ENCODE measurements around the gene FBXW7. TPM values are rescaled to one million over a fixed set of nuclear protein-coding genes. Genes with fewer than 3 reads are reported as not detected.
"Not testable (repeated sequence)": the region's sequence is repeated elsewhere in the genome, so short reads cannot be mapped to it uniquely, and the experiment has no call there.

Gene FBXW7
- total RNA-seq, 2 donors from 2014 or later = 37.4 to 39.6 TPM

- no peaks in the 10 kb centered on the region for H3K27me3 Mint-ChIP-seq
Observed at GRCh38 chr4:152564336-152564735, 28.4 kb upstream of the FBXW7 start.

GRCh38 chr4:152563209-152563608 is 27.3 kb upstream of the FBXW7 start:
- no peaks in the 10 kb centered on the region for H3K27me3 Mint-ChIP-seq
- H3K4me3 Mint-ChIP-seq = no peak overlapping the region
- no peaks in the 10 kb centered on the region for H3K4me1 Mint-ChIP-seq
- no peak overlapping the region for H3K27ac Mint-ChIP-seq
- ATAC-seq (replicated peaks) = no peak
- H3K36me3 Mint-ChIP-seq (ENCODE audit: low read depth) = no peaks in the 10 kb centered on the region
- no peaks in the 10 kb centered on the region for H3K9me3 Mint-ChIP-seq

More at GRCh38 chr4:152564336-152564735, 28.4 kb upstream of the FBXW7 start:
- Mint-ChIP-seq H3K36me3 (ENCODE audit: low read depth) (no peaks in the 10 kb centered on the region), H3K4me1 (no peaks in the 10 kb centered on the region), H3K9me3 (no peaks in the 10 kb centered on the region), H3K4me3 (no peak overlapping the region), H3K27ac (no peak overlapping the region)
- ATAC-seq (replicated peaks) = no peak

- Mint-ChIP-seq H3K36me3 (ENCODE audit: low read depth) (no peaks in the 10 kb centered on the region), H3K9me3 (no peaks in the 10 kb centered on the region), H3K27ac (no peak overlapping the region), H3K4me3 (no peak overlapping the region), H3K27me3 (no peaks in the 10 kb centered on the region), H3K4me1 (peaks cover 17% of the 10 kb centered on the region)
- no peak for ATAC-seq (replicated peaks)
Observed at GRCh38 chr4:152559641-152560040, 23.7 kb upstream of the FBXW7 start.

- Mint-ChIP-seq H3K27me3 (no peaks in the 10 kb centered on the region), H3K36me3 (ENCODE audit: low read depth) (no peaks in the 10 kb centered on the region), H3K27ac (no peak overlapping the region), H3K4me3 (no peak overlapping the region), H3K4me1 (peaks cover 29% of the 10 kb centered on the region), H3K9me3 (no peaks in the 10 kb centered on the region)
- no peak for ATAC-seq (replicated peaks)
Observed at GRCh38 chr4:152558396-152558795, 22.5 kb upstream of the FBXW7 start.

- H3K4me1 Mint-ChIP-seq = peaks cover 34% of the 10 kb centered on the region
- H3K9me3 Mint-ChIP-seq = no peaks in the 10 kb centered on the region
- H3K36me3 Mint-ChIP-seq (ENCODE audit: low read depth) = no peaks in the 10 kb centered on the region
- H3K27ac Mint-ChIP-seq = peak overlapping the region; percentile 93
- ATAC-seq (replicated peaks) = no peak
- no peaks in the 10 kb centered on the region for H3K27me3 Mint-ChIP-seq
- peak overlapping the region; percentile 72 for H3K4me3 Mint-ChIP-seq
Observed at GRCh38 chr4:152556834-152557233, 20.9 kb upstream of the FBXW7 start.

GRCh38 chr4:152556283-152556682 is 20.4 kb upstream of the FBXW7 start:
- H3K4me3 Mint-ChIP-seq = peak overlapping the region; percentile 72
- H3K4me1 Mint-ChIP-seq = peaks cover 34% of the 10 kb centered on the region
- H3K36me3 Mint-ChIP-seq (ENCODE audit: low read depth) = no peaks in the 10 kb centered on the region
- no peaks in the 10 kb centered on the region for H3K9me3 Mint-ChIP-seq
- peak overlapping the region; percentile 93 for H3K27ac Mint-ChIP-seq
- no peak for ATAC-seq (replicated peaks)
- H3K27me3 Mint-ChIP-seq = no peaks in the 10 kb centered on the region

- peak overlapping the region; percentile 78 for H3K4me3 Mint-ChIP-seq
- H3K4me1 Mint-ChIP-seq = peaks cover 34% of the 10 kb centered on the region
- peak overlapping the region; percentile 93 for H3K27ac Mint-ChIP-seq
- no peaks in the 10 kb centered on the region for H3K36me3 Mint-ChIP-seq (ENCODE audit: low read depth)
- H3K27me3 Mint-ChIP-seq = no peaks in the 10 kb centered on the region
- ATAC-seq (replicated peaks) = no peak
- H3K9me3 Mint-ChIP-seq = no peaks in the 10 kb centered on the region
Observed at GRCh38 chr4:152554742-152555141, 18.9 kb upstream of the FBXW7 start.

- H3K4me1 Mint-ChIP-seq = peaks cover 26% of the 10 kb centered on the region
- not testable (repeated sequence) for H3K36me3 Mint-ChIP-seq (ENCODE audit: low read depth); H3K27me3 Mint-ChIP-seq; H3K27ac Mint-ChIP-seq; H3K4me3 Mint-ChIP-seq; ATAC-seq (replicated peaks); H3K9me3 Mint-ChIP-seq
Observed at GRCh38 chr4:152550687-152551086, 14.8 kb upstream of the FBXW7 start.

GRCh38 chr4:152545088-152545487 is 9.2 kb upstream of the FBXW7 start:
- ATAC-seq (replicated peaks) = no peak
- H3K27me3 Mint-ChIP-seq = no peaks in the 10 kb centered on the region
- peaks cover 5% of the 10 kb centered on the region for H3K4me1 Mint-ChIP-seq
- peaks cover 6% of the 10 kb centered on the region for H3K36me3 Mint-ChIP-seq (ENCODE audit: low read depth)
- H3K9me3 Mint-ChIP-seq = no peaks in the 10 kb centered on the region
- H3K27ac Mint-ChIP-seq = peak overlapping the region; percentile 3
- H3K4me3 Mint-ChIP-seq = peak overlapping the region; percentile 21

GRCh38 chr4:152544533-152544932 is 8.6 kb upstream of the FBXW7 start:
- H3K27ac Mint-ChIP-seq; ATAC-seq (replicated peaks); H3K27me3 Mint-ChIP-seq; H3K9me3 Mint-ChIP-seq; H3K4me1 Mint-ChIP-seq: not testable (repeated sequence)
- Mint-ChIP-seq H3K36me3 (ENCODE audit: low read depth) (peaks cover 11% of the 10 kb centered on the region), H3K4me3 (peak overlapping the region; percentile 21)

GRCh38 chr4:152540941-152541340 is 5.0 kb upstream of the FBXW7 start:
- no peak overlapping the region for H3K27ac Mint-ChIP-seq
- H3K4me1 Mint-ChIP-seq = peaks cover 25% of the 10 kb centered on the region
- H3K9me3 Mint-ChIP-seq = no peaks in the 10 kb centered on the region
- H3K36me3 Mint-ChIP-seq (ENCODE audit: low read depth) = peaks cover 43% of the 10 kb centered on the region
- H3K27me3 Mint-ChIP-seq = no peaks in the 10 kb centered on the region
- H3K4me3 Mint-ChIP-seq = no peak overlapping the region
- no peak for ATAC-seq (replicated peaks)

- Mint-ChIP-seq H3K27me3 (no peaks in the 10 kb centered on the region), H3K4me3 (no peak overlapping the region), H3K4me1 (peaks cover 24% of the 10 kb centered on the region), H3K9me3 (no peaks in the 10 kb centered on the region), H3K27ac (no peak overlapping the region), H3K36me3 (ENCODE audit: low read depth) (peaks cover 46% of the 10 kb centered on the region)
- no peak for ATAC-seq (replicated peaks)
Observed at GRCh38 chr4:152540293-152540674, 4.4 kb upstream of the FBXW7 start.

- Mint-ChIP-seq H3K4me3 (peak overlapping the region; percentile 95), H3K36me3 (ENCODE audit: low read depth) (peaks cover 49% of the 10 kb centered on the region), H3K27ac (peak overlapping the region; percentile 97), H3K9me3 (no peaks in the 10 kb centered on the region), H3K27me3 (no peaks in the 10 kb centered on the region), H3K4me1 (peaks cover 20% of the 10 kb centered on the region)
- ATAC-seq (replicated peaks) = no peak
Observed at GRCh38 chr4:152539556-152540292, 3.8 kb upstream of the FBXW7 start.

- ATAC-seq (replicated peaks) = no peak
- Mint-ChIP-seq H3K27me3 (no peaks in the 10 kb centered on the region), H3K36me3 (ENCODE audit: low read depth) (peaks cover 61% of the 10 kb centered on the region), H3K27ac (peak overlapping the region; percentile 97), H3K4me3 (peak overlapping the region; percentile 95), H3K9me3 (no peaks in the 10 kb centered on the region), H3K4me1 (peaks cover 26% of the 10 kb centered on the region)
Observed at GRCh38 chr4:152537881-152538280, 2.0 kb upstream of the FBXW7 start.

GRCh38 chr4:152536545-152537182 is 772 bp upstream of the FBXW7 start:
- peak overlapping the region; percentile 97 for H3K27ac Mint-ChIP-seq
- no peaks in the 10 kb centered on the region for H3K9me3 Mint-ChIP-seq
- H3K4me1 Mint-ChIP-seq = peaks cover 36% of the 10 kb centered on the region
- H3K27me3 Mint-ChIP-seq = no peaks in the 10 kb centered on the region
- ATAC-seq (replicated peaks) = peak; percentile 57
- peaks cover 66% of the 10 kb centered on the region for H3K36me3 Mint-ChIP-seq (ENCODE audit: low read depth)
- peak overlapping the region; percentile 95 for H3K4me3 Mint-ChIP-seq
